ENCODE data around the gene MAOA.

MAOA gene

GRCh38 chrX:43758044-43758443 is 101.9 kb downstream of the MAOA start:
- no peak for DNase-seq (ENCODE audit: low spot score)

GRCh38 chrX:43785930-43786591 is 130.0 kb downstream of the MAOA start:
- no peak for DNase-seq (ENCODE audit: low spot score)
